ENCODE results near the gene NID1.

DNA sequence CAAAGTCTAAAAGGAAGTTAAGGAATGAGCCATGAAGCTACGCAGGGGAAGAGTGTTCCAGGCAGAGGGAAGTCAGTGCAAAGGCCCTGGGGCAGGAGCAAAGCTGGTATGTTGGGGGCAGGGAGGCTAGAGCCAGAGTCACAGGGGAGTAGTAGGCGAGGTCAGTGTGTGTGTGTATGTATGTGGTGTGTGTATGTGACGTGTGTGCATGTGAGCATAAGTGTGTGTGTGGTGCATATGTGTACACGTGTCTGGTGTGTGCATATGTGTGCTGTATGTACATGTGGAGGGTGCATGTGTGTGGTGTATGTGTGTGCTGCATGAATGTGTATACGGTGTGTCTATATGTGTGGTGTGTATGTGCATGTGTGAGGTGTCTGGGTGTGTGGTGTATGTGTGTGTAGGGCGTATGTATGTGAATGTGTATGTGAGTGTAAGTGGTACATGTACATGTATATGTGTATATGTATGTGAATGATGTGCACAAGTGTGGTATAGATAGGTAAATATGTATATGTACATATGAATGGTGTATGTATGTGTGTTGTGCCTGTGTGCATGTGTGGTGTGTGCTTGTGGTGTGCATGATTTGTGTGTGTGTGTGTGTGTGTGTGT, 20.8 kb upstream of the NID1 start:
- TF ChIP-seq YY1 (IDR thresholded peaks at IDR 0.05; ENCODE audit: low read depth), result no peak
- TF ChIP-seq CEBPB (IDR thresholded peaks at IDR 0.05), result no peak
- TF ChIP-seq ZBTB7A (IDR thresholded peaks at IDR 0.05; ENCODE audit: low read depth), result no peak
- TF ChIP-seq TAF1 (IDR thresholded peaks at IDR 0.05; ENCODE audit: low read depth), result no peak
